ENCODE data around the gene MORN2. TPM values are rescaled to one million over a fixed set of nuclear protein-coding genes. Genes with fewer than 3 reads are reported as not detected.

Gene MORN2
- total and polyA plus RNA-seq, 8 donors, result 5.5 to 30.6 (median 8.4) TPM

DNA sequence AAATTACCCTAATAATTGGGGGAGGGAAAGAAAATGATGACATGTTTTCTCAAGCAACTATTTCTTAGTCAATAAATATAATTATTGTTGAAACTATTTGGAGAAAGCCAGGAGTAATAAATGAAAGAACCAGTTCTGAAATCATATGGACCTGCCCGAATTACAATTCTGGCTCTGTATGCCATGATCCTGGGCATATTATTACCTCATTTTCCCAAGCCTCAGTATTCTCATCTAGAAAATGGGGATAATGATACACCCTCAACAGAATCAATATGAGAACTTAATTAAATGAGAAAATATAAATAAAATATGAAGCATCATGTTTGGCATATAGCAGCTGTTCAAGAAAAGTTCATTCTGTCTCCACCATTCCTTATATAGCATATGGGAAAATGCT lies 36.8 kb downstream of the MORN2 start:
- H3K36me3 ChIP-seq, result no peaks in the 10 kb centered on the region
- ATAC-seq (no peak), DNase-seq (no peak), FAIRE-seq (no peak)
- H3K4me3 ChIP-seq, result no peak overlapping the region
- H3K27me3 ChIP-seq, result no peaks in the 10 kb centered on the region
- no peaks in the 10 kb centered on the region for H3K9me3 ChIP-seq
- 58 to 85% methylated on average over 1 of the region's 1 CpG for WGBS, 2 donors
- intact Hi-C loops (cut with DNase I), result no loop called here
- TF ChIP-seq, protein P1, sequence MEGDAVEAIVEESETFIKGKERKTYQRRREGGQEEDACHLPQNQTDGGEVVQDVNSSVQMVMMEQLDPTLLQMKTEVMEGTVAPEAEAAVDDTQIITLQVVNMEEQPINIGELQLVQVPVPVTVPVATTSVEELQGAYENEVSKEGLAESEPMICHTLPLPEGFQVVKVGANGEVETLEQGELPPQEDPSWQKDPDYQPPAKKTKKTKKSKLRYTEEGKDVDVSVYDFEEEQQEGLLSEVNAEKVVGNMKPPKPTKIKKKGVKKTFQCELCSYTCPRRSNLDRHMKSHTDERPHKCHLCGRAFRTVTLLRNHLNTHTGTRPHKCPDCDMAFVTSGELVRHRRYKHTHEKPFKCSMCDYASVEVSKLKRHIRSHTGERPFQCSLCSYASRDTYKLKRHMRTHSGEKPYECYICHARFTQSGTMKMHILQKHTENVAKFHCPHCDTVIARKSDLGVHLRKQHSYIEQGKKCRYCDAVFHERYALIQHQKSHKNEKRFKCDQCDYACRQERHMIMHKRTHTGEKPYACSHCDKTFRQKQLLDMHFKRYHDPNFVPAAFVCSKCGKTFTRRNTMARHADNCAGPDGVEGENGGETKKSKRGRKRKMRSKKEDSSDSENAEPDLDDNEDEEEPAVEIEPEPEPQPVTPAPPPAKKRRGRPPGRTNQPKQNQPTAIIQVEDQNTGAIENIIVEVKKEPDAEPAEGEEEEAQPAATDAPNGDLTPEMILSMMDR (IDR thresholded peaks at IDR 0.05), result no peak
- no peaks in the 10 kb centered on the region for H3K4me1 ChIP-seq
- no peak overlapping the region for H3K27ac ChIP-seq

DNA sequence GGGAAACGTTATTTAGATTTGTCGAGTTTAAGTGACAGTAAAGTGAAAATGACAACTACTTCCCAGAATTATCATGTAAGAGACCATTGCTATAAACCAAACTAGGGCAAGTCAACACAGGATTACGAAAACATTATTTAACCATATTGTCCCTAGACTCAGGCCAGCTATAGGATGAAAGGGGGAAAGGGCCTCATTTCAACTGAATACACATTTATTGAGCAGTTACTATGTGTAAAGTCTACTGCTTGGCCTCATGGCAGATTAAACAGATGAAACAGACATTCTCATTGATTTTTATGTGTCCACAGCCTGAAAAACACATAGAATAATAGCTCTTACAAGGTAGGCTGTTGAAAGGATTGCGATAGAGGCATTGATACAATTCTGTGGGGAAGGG lies 46.6 kb downstream of the MORN2 start:
- intact Hi-C loops (cut with DNase I), result no loop called here
- no peaks in the 10 kb centered on the region for H3K4me1 ChIP-seq
- whole genome bisulfite sequencing, 2 donors, result 84 to 87% methylated on average over 4 of the region's 4 CpGs
- H3K4me3 ChIP-seq, result no peak overlapping the region
- H3K27ac ChIP-seq, result no peak overlapping the region
- H3K9me3 ChIP-seq, result no peaks in the 10 kb centered on the region
- no peaks in the 10 kb centered on the region for H3K36me3 ChIP-seq
- FAIRE-seq (no peak), DNase-seq (no peak), ATAC-seq (no peak)
- H3K27me3 ChIP-seq, result no peaks in the 10 kb centered on the region
- TF ChIP-seq, protein P1 (IDR thresholded peaks at IDR 0.05), result no peak

DNA sequence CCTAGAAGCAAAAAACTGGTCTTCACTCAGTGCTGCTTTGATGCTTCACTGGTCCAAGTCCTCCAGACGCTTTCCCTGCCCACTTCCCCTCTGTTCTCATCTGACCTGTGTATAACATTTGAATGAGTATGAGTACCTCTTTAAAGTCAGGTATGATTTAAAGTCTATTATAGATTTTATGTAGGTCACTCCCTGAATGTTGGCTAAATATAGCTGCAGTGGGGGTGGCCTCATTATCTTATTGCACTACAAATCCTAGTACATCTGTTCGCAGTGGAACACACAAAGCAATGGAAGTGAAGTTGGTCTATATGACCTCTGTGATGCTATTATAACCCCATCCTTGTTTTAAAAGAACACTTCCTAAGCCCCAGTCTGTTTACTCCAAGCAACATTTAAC lies 47.1 kb downstream of the MORN2 start:
- ATAC-seq (no peak), FAIRE-seq (no peak), DNase-seq (no peak)

DNA sequence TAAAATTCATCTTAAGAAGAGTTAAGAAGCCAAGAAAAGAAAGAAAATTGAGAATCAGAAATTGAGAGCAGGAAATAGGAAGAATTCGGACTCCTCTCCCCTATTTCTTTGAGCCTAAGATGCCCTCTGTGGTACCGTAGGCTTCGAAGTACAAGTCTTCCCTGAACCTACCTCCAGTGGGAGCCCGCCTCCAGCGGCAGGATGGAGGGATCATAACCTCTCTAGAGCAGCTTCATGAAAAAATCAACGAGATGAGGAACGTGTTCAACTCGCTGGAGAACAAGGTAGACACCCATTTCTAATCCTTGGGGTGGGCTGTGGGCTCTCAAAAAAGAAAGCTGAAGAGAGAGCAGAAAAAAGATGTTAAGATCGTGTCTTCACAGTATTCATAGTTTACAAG lies 50.2 kb downstream of the MORN2 start:
- TF ChIP-seq, protein P1 (IDR thresholded peaks at IDR 0.05), result no peak

More for the DNA sequence above, 47.1 kb downstream of the MORN2 start:
- H3K4me1 ChIP-seq, result no peaks in the 10 kb centered on the region
- WGBS, 2 donors, result 90 to 95% methylated on average over 2 of the region's 2 CpGs
- intact Hi-C loops (cut with DNase I), result no loop called here
- H3K27ac ChIP-seq, result no peak overlapping the region
- TF ChIP-seq, protein P1 (IDR thresholded peaks at IDR 0.05), result no peak
- no peaks in the 10 kb centered on the region for H3K9me3 ChIP-seq
- H3K36me3 ChIP-seq, result no peaks in the 10 kb centered on the region
- no peaks in the 10 kb centered on the region for H3K27me3 ChIP-seq
- H3K4me3 ChIP-seq, result no peak overlapping the region

DNA sequence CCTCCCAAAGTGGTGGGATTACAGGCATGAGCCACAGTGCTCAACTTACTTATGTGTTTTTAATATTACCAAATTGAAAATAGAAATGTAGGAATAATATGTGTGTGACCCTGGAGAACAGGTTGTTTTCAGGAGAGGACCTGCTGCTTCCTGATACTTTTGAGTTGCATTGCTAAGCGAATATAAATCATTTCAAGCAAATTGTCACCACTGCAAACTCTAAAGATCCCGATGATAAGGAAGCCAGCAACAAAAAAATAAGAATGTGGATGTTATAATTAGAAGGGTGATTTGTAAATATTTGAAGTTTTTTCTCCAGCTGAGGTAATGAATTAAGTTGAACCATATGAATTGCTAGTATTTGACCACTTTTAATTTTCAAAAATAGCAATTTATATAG lies 54.8 kb downstream of the MORN2 start:
- no peak for DNase-seq
- H3K27me3 ChIP-seq, result no peaks in the 10 kb centered on the region
- H3K27ac ChIP-seq, result no peak overlapping the region
- 71% methylated on average over 2 of the region's 2 CpGs for WGBS, 2 donors
- no peaks in the 10 kb centered on the region for H3K9me3 ChIP-seq
- TF ChIP-seq, protein P1 (IDR thresholded peaks at IDR 0.05), result no peak
- intact Hi-C loops (cut with DNase I), result no loop called here
- no peak for ATAC-seq
- H3K4me1 ChIP-seq, result no peaks in the 10 kb centered on the region
- FAIRE-seq, result no peak
- no peaks in the 10 kb centered on the region for H3K36me3 ChIP-seq
- H3K4me3 ChIP-seq, result no peak overlapping the region

More for the DNA sequence above, 50.2 kb downstream of the MORN2 start:
- no peaks in the 10 kb centered on the region for H3K9me3 ChIP-seq
- H3K27me3 ChIP-seq, result no peaks in the 10 kb centered on the region
- ATAC-seq (no peak), FAIRE-seq (no peak), DNase-seq (no peak)
- WGBS, 2 donors, result 68 to 73% methylated on average over 9 of the region's 9 CpGs
- H3K27ac ChIP-seq, result no peak overlapping the region
- no peaks in the 10 kb centered on the region for H3K4me1 ChIP-seq
- no peaks in the 10 kb centered on the region for H3K36me3 ChIP-seq
- intact Hi-C loops (cut with DNase I), result no loop called here
- H3K4me3 ChIP-seq, result no peak overlapping the region

Other genes with a start within 250 kb of the MORN2 start
- gene GALM, start 209.9 kb upstream of the MORN2 start, total RNA-seq, result 10 to 100 TPM in 1 of 6 donors, 1 to 10 TPM in 5; 6.3 to 10.9 (median 7.4) TPM
- gene GALM, start 209.9 kb upstream of the MORN2 start, polyA plus RNA-seq, result 1 to 10 TPM; 5.4 to 7.6 TPM
- gene SRSF7, start 124.6 kb upstream of the MORN2 start, total RNA-seq, result 10 to 100 TPM; 27.4 to 60.8 (median 39.9) TPM
- 100 to 1,000 TPM in 1 of 2 donors, 10 to 100 TPM in 1; 75.4 to 119 TPM for gene SRSF7, start 124.6 kb upstream of the MORN2 start, polyA plus RNA-seq
- gene GEMIN6, start 97.8 kb upstream of the MORN2 start, total RNA-seq, result 1 to 10 TPM; 2.8 to 7.2 (median 5.3) TPM
- gene GEMIN6, start 97.8 kb upstream of the MORN2 start, polyA plus RNA-seq, result 1 to 10 TPM; 3.7 to 6.0 TPM
- 10 to 100 TPM in 2 of 6 donors, 1 to 10 TPM in 4; 7.4 to 12.1 (median 9.1) TPM for gene DHX57, start within 50 bp of the MORN2 start, total RNA-seq
- 10 to 100 TPM in 1 of 2 donors, 1 to 10 TPM in 1; 6.0 to 11.7 TPM for gene DHX57, start within 50 bp of the MORN2 start, polyA plus RNA-seq
- gene ARHGEF33, start 13.9 kb downstream of the MORN2 start, total RNA-seq, result under 1 TPM; 0.13 to 0.91 (median 0.40) TPM
- 1 to 10 TPM in 1 of 2 donors, under 1 TPM in 1; 0.53 to 1.6 TPM for gene ARHGEF33, start 13.9 kb downstream of the MORN2 start, polyA plus RNA-seq
- 10 to 100 TPM in 4 of 6 donors, 1 to 10 TPM in 2; 7.9 to 22.6 (median 11.9) TPM for gene SOS1, start 245.1 kb downstream of the MORN2 start, total RNA-seq
- 1 to 10 TPM; 3.2 to 8.0 TPM for gene SOS1, start 245.1 kb downstream of the MORN2 start, polyA plus RNA-seq

Data from pancreas (tissue), 10 donors.